CD4-positive, CD25-positive, alpha-beta regulatory T cell (primary cell): ENCODE data around the gene SETBP1. TPM values are rescaled to one million over a fixed set of nuclear protein-coding genes. Genes with fewer than 3 reads are reported as not detected.

Experiments
- ATAC-seq, 2 donors: fragments of 150-1000 bp; cut with Tn5 transposase; one replicate each; pipeline ENCODE4 v1.10.0; 2021; ENCODE audit warnings: low read depth in 2 of 2, moderate number of reproducible peaks in 2 of 2, moderate library complexity in 1 of 2
- DNase-seq, 3 donors: peaks; one replicate each; pipeline versions ENCODE4 v3.0.0 to v3.0.0-alpha.2; 2012 to 2022; ENCODE audit warnings: mixed read lengths in 1 of 3
- H3K27ac ChIP-seq: one replicate; pipeline ENCODE4 v1.7.0; 2013; ENCODE audit warnings: mild to moderate bottlenecking, low read length; ENCODE audit not compliant: insufficient read depth, poor library complexity, severe bottlenecking
- H3K27me3 ChIP-seq: one replicate; pipeline ENCODE4 v1.7.0; 2013; ENCODE audit warnings: low read length; ENCODE audit not compliant: control insufficient read depth, insufficient read depth
- H3K36me3 ChIP-seq: one replicate; pipeline ENCODE4 v1.7.0; 2013; ENCODE audit warnings: mild to moderate bottlenecking, low read length, moderate library complexity; ENCODE audit not compliant: control insufficient read depth, insufficient read depth
- H3K4me1 ChIP-seq: 2 replicates; pipeline ENCODE4 v1.7.0; 2013; ENCODE audit warnings: mild to moderate bottlenecking, low read length; ENCODE audit not compliant: insufficient read depth, control insufficient read depth, poor library complexity, severe bottlenecking
- H3K4me3 ChIP-seq: one replicate; pipeline ENCODE4 v1.7.0; 2013; ENCODE audit warnings: low read depth, mild to moderate bottlenecking, low read length, moderate library complexity
- H3K9me3 ChIP-seq, 2 experiments: 1 replicate in 1 of 2; 2 replicates in 1 of 2; pipeline ENCODE4 v1.7.0; 2013; ENCODE audit warnings: low read length in 2 of 2, mild to moderate bottlenecking in 1 of 2, moderate library complexity in 1 of 2; ENCODE audit not compliant: control insufficient read depth in 2 of 2
- H3K27ac Mint-ChIP-seq, 3 donors: one replicate each; pipeline ENCODE4 v1.8.0; 2020 to 2022; ENCODE audit warnings: mild to moderate bottlenecking in 3 of 3, mixed read lengths in 3 of 3, moderate library complexity in 2 of 3
- H3K27me3 Mint-ChIP-seq: one replicate; pipeline ENCODE4 v1.8.0; 2022; ENCODE audit warnings: mild to moderate bottlenecking, mixed read lengths
- H3K36me3 Mint-ChIP-seq: one replicate; pipeline ENCODE4 v1.8.0; 2020; ENCODE audit warnings: mixed read lengths
- H3K4me1 Mint-ChIP-seq, 4 donors: one replicate each; pipeline ENCODE4 v1.8.0; 2020 to 2022; ENCODE audit warnings: mixed read lengths in 4 of 4, mild to moderate bottlenecking in 1 of 4
- H3K4me3 Mint-ChIP-seq, 4 donors: one replicate each; pipeline ENCODE4 v1.8.0; 2020 to 2022; ENCODE audit warnings: mild to moderate bottlenecking in 4 of 4, mixed read lengths in 4 of 4, moderate library complexity in 3 of 4
- H3K9me3 Mint-ChIP-seq, 7 donors: one replicate each; pipeline ENCODE4 v1.8.0; 2020 to 2022; ENCODE audit warnings: mixed read lengths in 7 of 7, mild to moderate bottlenecking in 3 of 7, moderate library complexity in 2 of 7
- polyA plus RNA-seq, 4 donors: library from polyadenylated mRNA; unstranded; fragments of 300-500 nt; fragmentation: Illumina TruSeq; gene quantifications; one replicate each; pipeline ENCODE4 v1.2.3, GENCODE V29; 2021
- total RNA-seq: library from RNA; stranded (reverse); gene quantifications from one replicate; pipeline ENCODE4 v1.2.3, GENCODE V29; 2022

The SETBP1 gene
- total and polyA plus RNA-seq, 5 donors from 2014 or later: 0.32 to 1.6 (median 0.38) TPM; not detected in 2

DNA sequence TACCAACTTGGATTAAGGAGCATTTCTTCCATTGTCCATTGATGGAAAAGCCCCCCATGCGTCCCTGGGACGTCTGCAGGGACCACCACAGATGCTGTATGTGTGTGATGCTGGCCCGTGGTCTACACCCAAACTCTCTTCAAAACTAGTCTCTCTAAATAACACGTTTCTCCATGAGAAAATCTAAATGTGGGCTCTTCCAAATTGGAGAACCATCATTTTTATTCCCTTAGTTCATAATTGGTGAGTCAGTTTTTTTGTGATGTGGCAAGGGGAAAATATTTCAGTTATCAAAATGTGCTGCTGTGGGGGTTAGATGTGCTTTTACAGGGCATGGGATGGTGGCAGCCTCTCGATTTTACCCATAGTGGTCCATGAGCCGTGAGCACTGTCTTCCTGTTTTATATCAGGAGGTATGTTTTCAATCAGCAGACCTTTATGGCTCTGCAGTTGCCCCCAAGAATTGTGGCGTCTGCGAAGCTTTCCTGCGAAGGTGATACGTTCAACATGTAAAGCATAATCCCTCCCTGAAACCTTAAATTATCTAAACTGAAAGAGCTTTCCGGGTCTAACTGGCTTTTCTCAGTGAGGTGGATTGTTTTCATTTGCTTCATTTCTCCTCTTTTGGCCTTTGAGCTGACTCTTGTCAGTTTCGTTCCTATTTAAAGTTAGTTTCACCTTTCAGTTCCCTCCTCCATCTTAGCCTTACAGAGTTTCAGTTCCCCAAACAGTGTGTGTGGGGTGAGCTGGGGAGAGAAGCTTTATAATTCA is 78.4 kb downstream of the SETBP1 start:
- Histone ChIP-seq H3K4me3 (peak overlapping the region; percentile 79), H3K27me3 (no peaks in the 10 kb centered on the region), H3K27ac (peak overlapping the region; percentile 62), H3K9me3 (no peaks in the 10 kb centered on the region), H3K4me1 (peaks cover 18% of the 10 kb centered on the region), H3K36me3 (no peaks in the 10 kb centered on the region)
- Mint-ChIP-seq H3K36me3 (peaks cover 3% of the 10 kb centered on the region), H3K4me1 (peaks cover 17 to 25% (median 21%) of the 10 kb centered on the region in 4 donors), H3K4me3 (peak overlapping the region; percentile 40 to 83 (median 75)), H3K27me3 (no peaks in the 10 kb centered on the region), H3K27ac (peak overlapping the region; percentile 81 to 98 (median 82)), H3K9me3 (no peaks in the 10 kb centered on the region)
- ATAC-seq (peak; percentile 70 to 73), DNase-seq (peak in 2 of 3 donors; percentile 5 to 76)

DNA sequence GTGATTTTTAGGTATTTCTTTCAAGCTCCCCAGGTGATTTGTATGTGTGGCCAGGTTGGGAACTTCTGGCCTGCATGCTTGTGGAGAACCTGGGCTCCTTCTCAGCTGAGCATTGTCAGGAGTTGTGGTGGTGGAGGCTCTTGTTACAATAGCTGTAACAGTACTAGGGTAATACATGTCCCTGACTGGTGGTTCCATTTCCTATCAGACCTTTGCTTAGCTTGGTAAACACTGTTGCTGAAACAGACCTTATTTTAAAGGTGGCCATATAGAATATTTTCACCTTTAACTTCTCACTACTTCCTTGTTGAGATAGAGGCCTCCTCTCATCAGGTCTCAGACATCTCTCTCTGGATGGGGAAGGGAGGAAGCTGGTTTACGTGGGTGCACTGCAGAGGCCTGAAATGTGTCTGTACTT is 79.2 kb downstream of the SETBP1 start:
- H3K36me3 Mint-ChIP-seq: peaks cover 3% of the 10 kb centered on the region
- peaks cover 17 to 25% (median 21%) of the 10 kb centered on the region in 4 donors for H3K4me1 Mint-ChIP-seq
- no peaks in the 10 kb centered on the region for H3K27me3 Mint-ChIP-seq
- H3K27me3 ChIP-seq: no peaks in the 10 kb centered on the region
- no peaks in the 10 kb centered on the region for H3K36me3 ChIP-seq
- H3K9me3 ChIP-seq: no peaks in the 10 kb centered on the region
- peaks cover 18% of the 10 kb centered on the region for H3K4me1 ChIP-seq
- peak overlapping the region; percentile 79 for H3K4me3 ChIP-seq
- H3K4me3 Mint-ChIP-seq: peak overlapping the region; percentile 40 to 76 (median 69)
- H3K27ac Mint-ChIP-seq: peak overlapping the region; percentile 81 to 98 (median 82)
- H3K9me3 Mint-ChIP-seq: peaks cover 0 to 3% (median 0%) of the 10 kb centered on the region in 7 donors
- DNase-seq (peak in 1 of 3 donors; percentile 49), ATAC-seq (peak; percentile 37 to 46)
- H3K27ac ChIP-seq: peak overlapping the region; percentile 62

DNA sequence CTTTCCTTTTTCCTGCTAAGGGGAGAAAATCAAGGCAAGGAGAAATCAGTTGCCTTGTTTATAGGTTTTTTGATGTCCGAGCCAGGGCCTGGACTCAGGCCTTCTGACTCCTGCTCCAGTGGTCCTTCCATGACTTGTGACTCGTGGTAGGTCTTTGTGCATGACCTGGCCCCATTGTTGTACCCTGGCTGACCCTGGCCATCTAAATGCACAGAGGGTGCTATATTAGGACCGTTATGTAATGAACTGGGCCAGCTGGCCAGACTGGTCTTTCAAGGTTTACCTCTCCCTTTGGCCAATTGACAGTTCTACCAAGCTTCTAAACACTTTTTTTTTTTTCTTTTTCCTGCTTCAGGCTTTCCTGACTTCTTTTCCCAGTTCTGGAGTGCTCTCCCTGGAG is 81.1 kb downstream of the SETBP1 start:
- Mint-ChIP-seq H3K4me3 (no peak overlapping the region), H3K4me1 (peaks cover 17 to 25% (median 21%) of the 10 kb centered on the region in 4 donors), H3K9me3 (peaks cover 0 to 3% (median 0%) of the 10 kb centered on the region in 7 donors), H3K36me3 (peaks cover 3% of the 10 kb centered on the region), H3K27ac (no peak overlapping the region), H3K27me3 (no peaks in the 10 kb centered on the region)
- Histone ChIP-seq H3K27ac (no peak overlapping the region), H3K9me3 (no peaks in the 10 kb centered on the region), H3K27me3 (no peaks in the 10 kb centered on the region), H3K4me1 (peaks cover 18% of the 10 kb centered on the region), H3K4me3 (no peak overlapping the region), H3K36me3 (no peaks in the 10 kb centered on the region)
- no peak for ATAC-seq
- DNase-seq: no peak

DNA sequence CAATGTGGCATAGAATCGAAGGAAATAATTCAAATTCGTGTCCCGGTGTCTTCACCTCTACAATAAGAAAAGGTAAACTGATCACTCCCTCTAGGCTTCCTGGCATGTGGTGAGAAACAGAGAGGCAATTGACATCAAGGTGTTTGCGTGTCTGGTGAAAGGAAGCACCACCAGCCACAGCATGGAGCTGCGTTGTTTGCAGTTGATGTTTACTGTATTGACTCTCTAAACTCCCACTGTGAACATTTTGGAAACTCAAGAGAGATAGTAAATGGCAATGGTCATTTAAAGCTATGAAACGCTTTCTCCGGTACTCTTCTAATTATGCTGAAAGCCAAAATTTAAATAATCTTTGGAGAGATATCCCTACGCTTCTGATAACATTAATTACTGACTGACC is 82.6 kb downstream of the SETBP1 start:
- Mint-ChIP-seq H3K27ac (no peak overlapping the region), H3K27me3 (no peaks in the 10 kb centered on the region), H3K36me3 (peaks cover 3% of the 10 kb centered on the region), H3K4me1 (peaks cover 15 to 22% (median 19%) of the 10 kb centered on the region in 4 donors), H3K4me3 (no peak overlapping the region), H3K9me3 (peaks cover 0 to 3% (median 0%) of the 10 kb centered on the region in 7 donors)
- Histone ChIP-seq H3K4me3 (no peak overlapping the region), H3K9me3 (no peaks in the 10 kb centered on the region), H3K4me1 (peaks cover 18% of the 10 kb centered on the region), H3K27me3 (no peaks in the 10 kb centered on the region), H3K36me3 (no peaks in the 10 kb centered on the region), H3K27ac (no peak overlapping the region)
- DNase-seq: no peak
- no peak for ATAC-seq

DNA sequence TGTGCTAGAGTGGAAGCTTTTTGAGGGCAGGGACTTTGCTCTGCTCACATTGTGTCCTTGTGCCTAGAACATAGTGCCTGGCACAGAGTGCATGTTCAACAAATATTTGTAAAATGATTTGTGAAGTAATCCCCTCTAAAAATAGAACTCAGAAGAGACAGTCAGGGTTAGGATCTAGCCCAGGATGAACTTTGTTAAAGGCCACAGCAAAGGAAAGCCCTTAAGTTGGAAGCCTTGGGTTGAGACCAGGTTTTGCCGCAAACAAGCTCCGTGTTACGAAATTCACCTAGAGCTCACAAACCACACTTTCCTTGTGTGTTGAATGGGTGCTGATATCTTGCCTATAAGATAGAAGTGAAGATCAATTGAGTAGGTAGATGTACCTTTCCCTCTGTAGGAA is 84.2 kb downstream of the SETBP1 start:
- Mint-ChIP-seq H3K4me1 (peaks cover 4 to 9% (median 8%) of the 10 kb centered on the region in 4 donors), H3K27me3 (peaks cover 4% of the 10 kb centered on the region), H3K36me3 (peaks cover 3% of the 10 kb centered on the region), H3K4me3 (no peak overlapping the region), H3K27ac (no peak overlapping the region), H3K9me3 (peaks cover 0 to 3% (median 0%) of the 10 kb centered on the region in 7 donors)
- H3K9me3 ChIP-seq: no peaks in the 10 kb centered on the region
- ATAC-seq (no peak), DNase-seq (no peak)
- no peak overlapping the region for H3K27ac ChIP-seq
- peaks cover 7% of the 10 kb centered on the region for H3K4me1 ChIP-seq
- no peaks in the 10 kb centered on the region for H3K36me3 ChIP-seq
- H3K27me3 ChIP-seq: no peaks in the 10 kb centered on the region
- no peak overlapping the region for H3K4me3 ChIP-seq

DNA sequence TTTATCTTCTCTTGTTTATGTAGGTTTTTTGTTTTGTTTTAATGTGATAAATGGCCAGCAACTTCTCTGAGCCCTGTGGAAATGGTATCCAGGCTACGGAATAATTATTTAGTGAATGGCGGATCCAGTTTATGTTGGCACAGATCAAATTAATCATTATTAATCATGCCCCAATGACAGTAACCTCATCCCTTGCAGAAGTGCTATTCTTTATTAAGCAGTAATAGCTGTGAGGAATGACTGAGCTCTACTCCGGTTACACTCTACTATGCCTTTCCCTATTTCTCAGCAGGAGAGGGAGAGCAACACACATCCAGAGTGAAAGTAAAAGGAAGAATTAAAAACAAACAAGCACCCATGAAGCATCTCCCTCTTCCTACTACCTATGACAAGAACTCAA is 84.8 kb downstream of the SETBP1 start:
- Histone ChIP-seq H3K27ac (no peak overlapping the region), H3K9me3 (no peaks in the 10 kb centered on the region), H3K4me3 (no peak overlapping the region), H3K4me1 (peaks cover 1% of the 10 kb centered on the region), H3K27me3 (no peaks in the 10 kb centered on the region), H3K36me3 (no peaks in the 10 kb centered on the region)
- Mint-ChIP-seq H3K27me3 (peaks cover 4% of the 10 kb centered on the region), H3K4me3 (no peak overlapping the region), H3K4me1 (peaks cover 0 to 3% (median 2%) of the 10 kb centered on the region in 4 donors), H3K36me3 (peaks cover 3% of the 10 kb centered on the region), H3K9me3 (peaks cover 0 to 3% (median 0%) of the 10 kb centered on the region in 7 donors), H3K27ac (no peak overlapping the region)
- ATAC-seq (no peak), DNase-seq (no peak)

DNA sequence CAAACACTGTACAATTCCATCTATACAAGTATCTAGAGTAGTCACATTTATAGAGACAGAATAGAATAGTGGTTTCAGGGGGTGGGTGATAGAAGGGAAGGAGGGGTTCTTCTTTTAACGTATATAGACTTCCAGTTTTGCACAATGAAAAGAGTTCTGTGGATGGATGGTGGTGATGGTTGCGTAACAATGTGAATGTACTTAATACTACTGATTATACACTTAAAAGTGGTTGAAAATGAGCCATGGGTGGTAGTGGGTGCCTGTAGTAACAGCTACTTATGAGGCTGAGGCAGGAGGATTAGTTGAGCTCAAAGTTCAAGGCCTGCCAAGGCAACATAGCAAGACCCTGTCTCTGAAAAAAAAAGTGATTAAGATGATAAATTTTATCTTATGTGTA is 85.8 kb downstream of the SETBP1 start:
- Mint-ChIP-seq H3K9me3 (peaks cover 0 to 3% (median 0%) of the 10 kb centered on the region in 7 donors), H3K4me3 (no peak overlapping the region), H3K27me3 (peaks cover 4% of the 10 kb centered on the region), H3K36me3 (peaks cover 3% of the 10 kb centered on the region), H3K4me1 (peaks cover 0 to 2% (median under 1%) of the 10 kb centered on the region in 4 donors), H3K27ac (no peak overlapping the region)
- no peak for ATAC-seq
- DNase-seq: no peak
- no peak overlapping the region for H3K4me3 ChIP-seq
- no peaks in the 10 kb centered on the region for H3K36me3 ChIP-seq
- H3K27ac ChIP-seq: no peak overlapping the region
- H3K27me3 ChIP-seq: no peaks in the 10 kb centered on the region
- no peaks in the 10 kb centered on the region for H3K9me3 ChIP-seq
- no peaks in the 10 kb centered on the region for H3K4me1 ChIP-seq
